ENCODE data around the gene WDR33.

Gene WDR33

DNA sequence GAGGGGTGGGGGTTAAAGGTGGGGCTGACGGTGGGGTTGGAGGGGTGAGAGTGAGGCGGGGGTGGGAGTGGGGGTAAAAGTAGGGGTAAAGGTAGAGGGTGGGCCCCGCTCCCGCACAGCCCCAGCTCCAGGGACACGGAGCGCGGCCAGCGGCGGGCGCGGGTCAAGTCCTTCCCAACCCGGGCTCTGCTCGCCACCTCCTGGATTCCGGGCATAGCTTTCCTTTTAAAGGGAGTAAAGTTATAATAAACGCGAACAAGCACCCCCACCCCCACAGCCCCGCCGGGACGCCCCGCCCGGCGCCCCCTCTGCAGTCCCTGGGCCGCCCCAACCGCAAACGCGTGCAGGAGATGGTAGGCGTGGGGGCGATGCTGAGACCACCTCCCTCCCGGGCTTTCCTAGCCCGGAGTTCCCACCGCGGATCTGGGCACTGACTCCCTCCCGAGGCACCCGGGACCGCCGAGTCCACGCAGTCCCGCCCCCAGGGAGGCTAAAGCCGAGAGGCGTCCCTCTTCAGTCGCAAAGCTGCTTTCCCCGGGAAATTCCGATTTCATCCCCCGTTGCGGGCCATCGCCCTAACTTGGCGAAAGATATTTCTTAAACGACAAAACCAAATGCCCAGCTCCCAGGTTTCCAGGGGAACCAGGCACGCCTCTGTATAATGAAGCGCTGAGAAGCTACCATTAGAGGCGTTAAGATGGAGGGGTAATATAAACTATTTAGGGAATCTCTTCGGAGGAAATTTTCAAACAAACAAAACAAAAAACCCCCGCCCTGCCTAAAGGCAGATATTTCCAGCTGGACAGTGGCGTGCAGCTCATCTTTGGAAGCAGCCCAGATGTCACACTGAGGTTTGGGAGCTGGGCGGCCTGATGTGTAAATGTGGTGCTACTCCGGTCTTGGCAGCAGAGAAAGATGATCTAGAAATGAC is 135.4 kb downstream of the WDR33 start, which contains the start of gene LIMS2:
Gene LIMS2 (minus strand): TSS at position 200 of the 931 bp plus-strand sequence. CDS start 506 bp downstream, outside the sequence.
- H3K4me3 ChIP-seq (ENCODE audit: low read depth, low read length) = no peak within 1 kb of the TSS
- TF ChIP-seq CTCF (IDR thresholded peaks at IDR 0.05; ENCODE audit: borderline replicate concordance, insufficient read depth, low read depth, low read length) = no peak

GRCh38 chr2:127674241-127675209 is 136.4 kb downstream of the WDR33 start:
- no peak overlapping the region for H3K4me3 ChIP-seq (ENCODE audit: low read depth, low read length)
- no peak for TF ChIP-seq CTCF (IDR thresholded peaks at IDR 0.05; ENCODE audit: borderline replicate concordance, insufficient read depth, low read depth, low read length)

GRCh38 chr2:127673291-127674069 is 137.5 kb downstream of the WDR33 start:
- no peak overlapping the region for H3K4me3 ChIP-seq (ENCODE audit: low read depth, low read length)

DNA sequence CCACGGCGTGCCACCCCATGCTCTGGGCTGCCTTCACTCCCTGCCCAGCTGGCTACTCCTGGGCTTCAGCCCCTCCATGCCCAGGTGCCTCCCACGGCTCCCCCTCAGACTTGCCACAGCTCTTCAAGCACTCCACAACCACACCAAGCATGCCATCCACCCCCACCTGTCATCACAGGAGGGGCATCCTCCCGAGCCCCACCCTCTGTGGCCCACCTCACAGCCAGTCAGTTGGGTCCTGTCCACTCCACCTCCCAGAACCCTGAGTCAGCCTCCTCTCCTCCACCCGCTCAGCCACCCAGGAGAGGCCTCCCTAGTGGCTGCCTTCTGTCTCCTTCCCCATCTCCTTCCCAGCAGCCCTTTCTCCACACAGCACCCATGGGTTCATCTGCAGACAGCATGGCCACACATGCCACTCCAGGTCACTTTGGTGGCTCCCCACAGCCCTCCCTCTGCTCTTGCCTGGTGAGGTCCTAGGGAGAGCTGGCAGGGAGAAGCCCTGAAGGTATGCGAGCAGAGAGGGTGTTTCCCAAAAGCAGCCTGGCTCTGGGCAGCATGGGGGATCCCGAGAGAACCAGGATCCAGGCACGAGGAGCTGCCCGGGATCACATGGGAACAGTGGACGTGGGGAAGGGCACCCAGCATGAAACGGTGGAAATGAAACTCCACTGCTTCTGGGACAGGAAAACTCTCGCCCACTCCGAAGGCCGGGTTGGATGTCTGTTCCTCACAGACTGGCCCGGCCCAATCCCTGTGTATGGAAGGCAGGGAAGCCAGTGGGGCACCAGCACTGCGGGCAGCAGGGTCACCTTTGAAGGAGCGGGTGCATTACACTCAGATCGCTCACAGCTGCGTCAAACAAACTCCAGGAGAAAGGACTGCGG is 138.4 kb downstream of the WDR33 start:
- no peak for TF ChIP-seq CTCF (IDR thresholded peaks at IDR 0.05; ENCODE audit: borderline replicate concordance, insufficient read depth, low read depth, low read length)
- no peak overlapping the region for H3K4me3 ChIP-seq (ENCODE audit: low read depth, low read length)

More at GRCh38 chr2:127673291-127674069, 137.5 kb downstream of the WDR33 start:
- TF ChIP-seq CTCF (IDR thresholded peaks at IDR 0.05; ENCODE audit: borderline replicate concordance, insufficient read depth, low read depth, low read length) = no peak

DNA sequence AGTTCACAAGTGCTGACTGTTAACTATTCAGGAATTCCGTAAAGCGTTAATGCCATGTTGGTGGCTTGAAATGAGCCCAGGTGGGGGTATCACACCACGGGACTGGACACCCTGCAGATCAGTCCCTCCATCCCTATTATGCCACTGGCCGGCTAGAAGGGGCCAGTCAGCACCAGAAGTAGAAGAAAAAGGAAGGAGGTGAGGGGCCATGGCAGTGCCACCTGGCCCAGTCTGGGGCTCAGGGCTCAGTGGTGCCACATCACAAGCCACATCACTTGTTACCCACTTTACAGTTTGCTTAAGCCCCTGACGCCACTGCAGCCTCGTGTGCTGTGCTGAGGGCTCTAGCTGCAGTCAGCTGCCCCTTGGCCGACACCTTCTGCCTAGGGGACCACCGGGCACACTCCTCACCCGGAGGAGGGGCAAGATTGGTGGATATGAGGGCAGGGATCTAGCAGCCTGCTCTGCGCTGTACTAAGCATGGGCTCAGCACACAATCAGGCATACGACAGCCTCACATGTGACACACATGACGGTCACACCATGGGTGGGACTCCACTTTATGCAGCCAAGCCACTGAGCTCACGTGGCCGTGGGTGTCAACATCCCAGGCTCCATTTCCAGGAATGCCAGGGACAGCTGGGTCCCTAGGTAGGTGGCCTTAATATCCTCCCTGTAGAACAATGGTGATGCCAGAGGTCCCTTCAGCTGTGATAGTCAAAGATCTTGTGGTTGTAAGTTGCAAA is 139.2 kb downstream of the WDR33 start:
- TF ChIP-seq CTCF (IDR thresholded peaks at IDR 0.05; ENCODE audit: borderline replicate concordance, insufficient read depth, low read depth, low read length) = no peak
- H3K4me3 ChIP-seq (ENCODE audit: low read depth, low read length) = no peak overlapping the region
